GM12874 (cell line): Measurements from ENCODE around the gene PANK2.

Experiments
- CTCF ChIP-seq: IDR thresholded peaks from 2 replicates; pipeline ENCODE4 v1.5.1; 2011; ENCODE audit warnings: low read depth, mild to moderate bottlenecking, control low read depth, low read length, moderate library complexity; ENCODE audit not compliant: insufficient read depth

Gene PANK2

GRCh38 chr20:3890398-3890751 lies 1.2 kb downstream of the PANK2 start:
- TF ChIP-seq CTCF, result no peak

- no peak for TF ChIP-seq CTCF
Observed at GRCh38 chr20:3890999-3891929, 2.1 kb downstream of the PANK2 start.

GRCh38 chr20:3894796-3895195 lies 5.6 kb downstream of the PANK2 start:
- no peak for TF ChIP-seq CTCF

- TF ChIP-seq CTCF, result no peak
Observed at GRCh38 chr20:3896302-3896701, 7.1 kb downstream of the PANK2 start.

GRCh38 chr20:3896853-3897583 lies 7.8 kb downstream of the PANK2 start:
- TF ChIP-seq CTCF, result no peak

- TF ChIP-seq CTCF, result no peak
Observed at GRCh38 chr20:3898639-3899038, 9.5 kb downstream of the PANK2 start.

- no peak for TF ChIP-seq CTCF
Observed at GRCh38 chr20:3900187-3900604, 11.0 kb downstream of the PANK2 start.
